Activated T-cell treated with anti-CD3 and anti-CD28 coated beads for 24 hours (primary cell): Measurements from ENCODE around the gene ZNF410.

Source experiments
- DNase-seq: peaks from one replicate; pipeline ENCODE4 v3.0.0-alpha.2; 2020; ENCODE audit warnings: low read depth

ZNF410 gene

GRCh38 chr14:73949752-73950734 lies 63.4 kb downstream of the ZNF410 start, which contains the start of the genes COQ6 and FAM161B:
COQ6 (plus strand) TSS chr14:73950302; CDS start chr14:73950333, 31 bp downstream.
FAM161B (minus strand) TSS chr14:73950094; CDS start chr14:73950026, 68 bp downstream.
- peak; percentile 92 for DNase-seq

GRCh38 chr14:73953731-73954130 lies 67.1 kb downstream of the ZNF410 start:
- no peak for DNase-seq

DNA sequence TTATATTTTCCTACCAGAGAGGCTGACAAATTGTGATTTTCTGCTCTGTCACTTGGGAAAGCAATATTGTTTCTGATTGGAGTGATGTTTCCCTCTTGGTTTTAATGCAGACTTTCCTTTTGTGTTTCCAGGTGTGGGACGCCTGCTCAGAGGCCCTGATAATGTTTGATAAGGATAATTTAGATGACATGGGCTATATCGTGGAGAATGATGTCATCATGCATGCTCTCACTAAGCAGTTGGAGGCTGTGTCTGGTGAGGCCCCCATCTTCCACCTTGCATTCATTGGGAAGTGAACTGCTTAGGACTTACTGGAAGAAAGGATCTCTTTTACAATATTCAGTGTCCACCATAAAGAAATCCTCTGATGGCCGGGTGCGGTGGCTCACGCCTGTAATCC lies 69.0 kb downstream of the ZNF410 start:
- no peak for DNase-seq

GRCh38 chr14:73958591-73958990 lies 71.9 kb downstream of the ZNF410 start:
- DNase-seq, result no peak

- no peak for DNase-seq
Measured at GRCh38 chr14:73961192-73961591, 74.5 kb downstream of the ZNF410 start.

DNA sequence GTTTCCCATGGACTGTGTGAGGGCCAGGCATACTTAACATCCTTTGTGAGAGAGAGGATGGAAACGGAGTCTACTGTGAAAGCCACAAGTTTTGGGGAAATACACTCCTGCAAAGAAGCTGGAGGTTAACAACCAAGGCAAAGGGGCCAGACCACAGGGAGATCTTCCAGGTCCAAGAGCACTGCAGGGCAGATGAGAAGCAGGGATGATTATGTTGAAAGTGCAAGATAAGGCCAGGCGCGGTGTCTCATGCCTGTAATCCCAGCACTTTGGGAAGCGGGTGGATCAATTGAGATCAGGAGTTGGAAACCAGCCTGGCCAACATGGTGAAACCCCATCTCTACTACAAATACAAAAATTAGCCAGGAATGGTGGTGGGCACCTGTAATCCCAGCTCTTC lies 78.6 kb downstream of the ZNF410 start:
- no peak for DNase-seq

DNA sequence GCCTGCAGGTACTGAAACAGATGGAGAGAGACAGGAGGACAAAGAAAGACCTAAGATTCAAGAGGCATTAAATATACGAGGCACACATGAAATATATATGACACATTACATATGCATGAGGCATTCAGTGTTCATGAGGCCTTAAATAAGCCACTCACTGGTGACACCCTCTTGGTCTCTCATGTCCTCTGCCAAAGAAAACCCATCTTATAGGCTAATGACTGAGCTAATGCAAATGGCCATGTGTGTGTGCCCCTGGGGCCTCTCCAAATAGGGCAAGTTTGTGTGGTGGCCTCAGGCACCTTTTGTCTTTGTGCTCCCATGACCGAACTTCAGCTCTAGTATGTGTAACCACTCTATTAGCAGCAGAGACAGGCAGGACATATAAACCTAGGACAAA lies 82.2 kb downstream of the ZNF410 start:
- DNase-seq, result no peak

DNA sequence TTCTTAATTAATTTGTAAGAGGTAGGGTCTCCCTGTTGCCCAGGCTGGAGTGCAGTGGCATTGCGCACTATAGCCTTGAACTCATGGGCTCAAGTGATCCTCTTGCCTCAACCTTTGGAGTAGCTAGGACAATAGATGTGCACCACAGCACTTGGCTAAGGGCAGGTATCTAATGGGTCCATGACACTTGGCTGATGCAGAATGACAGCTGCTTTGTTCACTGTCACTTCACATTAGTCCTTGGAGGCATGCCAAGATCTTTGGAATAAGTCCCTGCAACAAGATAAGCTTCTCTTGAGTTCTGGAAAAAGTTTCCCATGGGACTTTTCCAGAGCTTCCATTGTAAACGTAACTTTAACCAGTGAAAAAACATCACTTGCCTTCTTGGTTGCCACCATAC lies 86.8 kb downstream of the ZNF410 start:
- DNase-seq, result no peak

- DNase-seq, result no peak
Measured at GRCh38 chr14:73976125-73976524, 89.5 kb downstream of the ZNF410 start.

DNA sequence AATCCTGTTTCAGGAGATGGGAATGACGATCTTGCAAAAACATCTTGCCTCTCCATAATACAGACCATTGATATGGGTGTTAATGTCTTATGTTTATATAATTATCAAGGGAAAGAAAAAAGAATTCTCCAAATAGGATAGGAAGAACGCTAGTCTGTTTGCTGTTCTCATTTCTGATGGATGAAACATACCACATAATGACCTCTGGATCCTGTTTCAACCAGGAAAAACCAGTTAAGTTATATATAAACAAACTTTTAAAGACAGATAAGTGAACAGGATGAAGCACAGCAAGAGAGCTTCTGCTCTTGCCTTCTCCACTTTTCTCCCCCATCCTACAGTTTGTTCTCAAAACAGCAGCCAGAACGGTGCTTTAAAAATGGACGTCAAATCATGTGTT lies 91.2 kb downstream of the ZNF410 start:
- DNase-seq, result no peak
